KMS-11 (cell line): ENCODE data around the gene GPR183.

Source experiments
- H2AFZ ChIP-seq: fragments of 200-600 bp; sonication (generic); 2 replicates; pipeline ENCODE4 v1.6.1; 2016; ENCODE audit warnings: antibody characterized with exemption, mixed run types, low read depth
- H3K27ac ChIP-seq: fragments of 200-600 bp; sonication (generic); 2 replicates; pipeline ENCODE4 v1.6.1; 2016; ENCODE audit warnings: mild to moderate bottlenecking, mixed run types
- H3K27me3 ChIP-seq: fragments of 200-600 bp; sonication (generic); 2 replicates; pipeline ENCODE4 v1.6.1; 2017; ENCODE audit warnings: mild to moderate bottlenecking, low read depth, mixed run types, moderate library complexity; ENCODE audit not compliant: insufficient read depth
- H3K36me3 ChIP-seq: fragments of 200-600 bp; sonication (generic); 2 replicates; pipeline ENCODE4 v1.6.1; 2017; ENCODE audit warnings: mild to moderate bottlenecking, mixed run types; ENCODE audit not compliant: insufficient read depth
- H3K4me1 ChIP-seq: fragments of 200-600 bp; sonication (generic); 2 replicates; pipeline ENCODE4 v1.6.1; 2016; ENCODE audit warnings: mild to moderate bottlenecking, low read depth, mixed run types; ENCODE audit not compliant: poor library complexity, severe bottlenecking
- H3K4me2 ChIP-seq: fragments of 200-600 bp; sonication (generic); 2 replicates; pipeline ENCODE4 v1.7.0; 2016; ENCODE audit warnings: mild to moderate bottlenecking, mixed run types
- H3K4me3 ChIP-seq: fragments of 200-600 bp; sonication (generic); IDR thresholded peaks from 2 replicates; pipeline ENCODE4 v1.6.1; 2017; ENCODE audit warnings: low read depth, low read length, mixed read lengths; ENCODE audit not compliant: insufficient read depth
- H3K79me2 ChIP-seq: fragments of 200-600 bp; sonication (generic); 2 replicates; pipeline ENCODE4 v1.6.1; 2016; ENCODE audit warnings: low read depth, mixed run types; ENCODE audit not compliant: insufficient read depth
- H3K9ac ChIP-seq: fragments of 200-600 bp; sonication (generic); 2 replicates; pipeline ENCODE4 v1.6.1; 2016; ENCODE audit warnings: mild to moderate bottlenecking, mixed run types
- H4K20me1 ChIP-seq: fragments of 200-600 bp; sonication (generic); 2 replicates; pipeline ENCODE4 v1.6.1; 2016; ENCODE audit warnings: mild to moderate bottlenecking, mixed run types; ENCODE audit not compliant: insufficient read depth
- TF ChIP-seq, protein P1 (sequence below): fragments of 200-600 bp; sonication (generic); conservative IDR thresholded peaks from 2 replicates; pipeline ENCODE4 v1.6.1; 2017; ENCODE audit warnings: low read depth, mild to moderate bottlenecking, antibody characterized with exemption, low read length, moderate library complexity, mixed read lengths

The GPR183 gene

DNA sequence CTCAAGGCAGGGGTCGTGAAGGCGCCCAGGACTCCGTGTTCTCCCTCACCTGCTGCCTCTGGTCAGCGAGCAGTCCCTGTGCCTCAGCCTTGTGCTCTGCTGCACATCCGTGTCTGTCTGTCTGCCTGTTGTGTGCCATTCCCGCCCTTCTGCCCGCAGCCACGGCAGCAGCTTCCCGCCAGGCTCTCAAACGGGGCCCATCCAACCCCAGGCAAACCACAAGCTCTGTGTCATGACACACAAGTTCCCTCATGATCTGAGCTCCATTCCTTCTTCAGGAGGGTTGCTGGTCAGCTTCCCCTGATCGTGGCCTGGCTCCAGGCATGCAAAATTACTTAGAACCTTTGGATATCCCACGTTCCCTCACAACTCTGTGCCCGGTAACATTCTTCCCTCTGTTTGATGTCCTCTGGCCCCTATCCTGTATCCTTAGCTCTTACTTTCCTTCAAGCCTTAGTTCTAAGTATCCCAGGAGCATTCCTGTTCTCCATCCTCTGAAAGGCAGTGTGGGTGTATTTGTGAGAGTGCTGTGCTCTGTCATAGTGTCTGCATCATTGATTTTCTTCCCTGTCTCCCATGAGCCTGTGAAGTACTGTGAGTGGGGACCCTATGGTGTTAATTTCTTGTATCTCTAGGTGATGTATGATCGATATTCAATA is 3.2 kb downstream of the GPR183 start:
- H2AFZ ChIP-seq: no peak overlapping the region
- H3K27me3 ChIP-seq: no peaks in the 10 kb centered on the region
- no peak overlapping the region for H3K27ac ChIP-seq
- TF ChIP-seq, protein P1, sequence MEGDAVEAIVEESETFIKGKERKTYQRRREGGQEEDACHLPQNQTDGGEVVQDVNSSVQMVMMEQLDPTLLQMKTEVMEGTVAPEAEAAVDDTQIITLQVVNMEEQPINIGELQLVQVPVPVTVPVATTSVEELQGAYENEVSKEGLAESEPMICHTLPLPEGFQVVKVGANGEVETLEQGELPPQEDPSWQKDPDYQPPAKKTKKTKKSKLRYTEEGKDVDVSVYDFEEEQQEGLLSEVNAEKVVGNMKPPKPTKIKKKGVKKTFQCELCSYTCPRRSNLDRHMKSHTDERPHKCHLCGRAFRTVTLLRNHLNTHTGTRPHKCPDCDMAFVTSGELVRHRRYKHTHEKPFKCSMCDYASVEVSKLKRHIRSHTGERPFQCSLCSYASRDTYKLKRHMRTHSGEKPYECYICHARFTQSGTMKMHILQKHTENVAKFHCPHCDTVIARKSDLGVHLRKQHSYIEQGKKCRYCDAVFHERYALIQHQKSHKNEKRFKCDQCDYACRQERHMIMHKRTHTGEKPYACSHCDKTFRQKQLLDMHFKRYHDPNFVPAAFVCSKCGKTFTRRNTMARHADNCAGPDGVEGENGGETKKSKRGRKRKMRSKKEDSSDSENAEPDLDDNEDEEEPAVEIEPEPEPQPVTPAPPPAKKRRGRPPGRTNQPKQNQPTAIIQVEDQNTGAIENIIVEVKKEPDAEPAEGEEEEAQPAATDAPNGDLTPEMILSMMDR: no peak
- no peaks in the 10 kb centered on the region for H3K79me2 ChIP-seq
- no peak overlapping the region for H3K4me3 ChIP-seq
- no peaks in the 10 kb centered on the region for H3K4me1 ChIP-seq
- H3K36me3 ChIP-seq: no peaks in the 10 kb centered on the region
- H4K20me1 ChIP-seq: no peaks in the 10 kb centered on the region
- H3K9ac ChIP-seq: no peak overlapping the region
- H3K4me2 ChIP-seq: no peak overlapping the region

DNA sequence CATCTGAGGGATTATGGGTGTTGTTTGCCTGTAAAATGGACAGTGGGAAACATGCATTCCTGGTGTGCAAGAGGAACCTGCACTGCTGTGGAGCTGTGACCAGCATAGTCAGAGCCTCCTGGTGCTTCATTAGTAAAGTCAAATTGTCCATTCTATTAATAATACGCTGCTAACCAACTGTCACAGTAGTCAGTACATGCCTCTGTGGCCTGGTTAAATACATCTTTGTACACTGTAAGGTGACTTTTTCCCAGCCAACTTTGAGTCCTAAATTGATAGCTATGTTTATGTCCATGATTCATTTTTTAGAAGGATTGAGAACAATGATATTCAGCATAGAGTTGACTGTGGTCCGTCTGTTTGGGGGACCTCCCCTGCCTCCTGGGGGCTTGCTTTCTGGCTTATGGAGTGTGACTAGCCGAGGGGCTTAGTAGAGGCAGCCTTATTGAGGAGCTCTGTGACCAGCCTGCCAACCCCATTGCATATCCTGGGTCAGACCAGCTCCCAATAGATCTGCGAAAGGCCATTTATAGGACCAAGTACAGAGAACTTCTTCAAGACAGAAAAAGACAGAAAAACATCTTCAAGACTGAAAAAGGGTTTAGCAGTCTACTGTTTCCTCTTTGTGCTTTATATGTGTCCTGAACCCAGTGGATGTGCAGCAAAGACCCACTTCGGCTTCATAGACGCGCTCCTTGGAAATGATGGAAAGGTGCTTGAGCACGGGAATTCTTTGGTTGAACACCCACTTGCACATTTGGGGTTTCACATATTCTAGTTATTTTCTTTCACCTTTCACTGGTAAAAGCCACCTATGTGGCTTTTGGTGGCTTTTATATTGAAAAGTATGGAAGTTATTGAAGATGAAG is 4.3 kb downstream of the GPR183 start:
- H3K27ac ChIP-seq: no peak overlapping the region
- no peak overlapping the region for H3K4me2 ChIP-seq
- no peak overlapping the region for H2AFZ ChIP-seq
- no peaks in the 10 kb centered on the region for H3K4me1 ChIP-seq
- H3K27me3 ChIP-seq: no peaks in the 10 kb centered on the region
- no peaks in the 10 kb centered on the region for H4K20me1 ChIP-seq
- no peak overlapping the region for H3K9ac ChIP-seq
- no peak overlapping the region for H3K4me3 ChIP-seq
- TF ChIP-seq, protein P1: no peak
- no peaks in the 10 kb centered on the region for H3K79me2 ChIP-seq
- no peaks in the 10 kb centered on the region for H3K36me3 ChIP-seq

DNA sequence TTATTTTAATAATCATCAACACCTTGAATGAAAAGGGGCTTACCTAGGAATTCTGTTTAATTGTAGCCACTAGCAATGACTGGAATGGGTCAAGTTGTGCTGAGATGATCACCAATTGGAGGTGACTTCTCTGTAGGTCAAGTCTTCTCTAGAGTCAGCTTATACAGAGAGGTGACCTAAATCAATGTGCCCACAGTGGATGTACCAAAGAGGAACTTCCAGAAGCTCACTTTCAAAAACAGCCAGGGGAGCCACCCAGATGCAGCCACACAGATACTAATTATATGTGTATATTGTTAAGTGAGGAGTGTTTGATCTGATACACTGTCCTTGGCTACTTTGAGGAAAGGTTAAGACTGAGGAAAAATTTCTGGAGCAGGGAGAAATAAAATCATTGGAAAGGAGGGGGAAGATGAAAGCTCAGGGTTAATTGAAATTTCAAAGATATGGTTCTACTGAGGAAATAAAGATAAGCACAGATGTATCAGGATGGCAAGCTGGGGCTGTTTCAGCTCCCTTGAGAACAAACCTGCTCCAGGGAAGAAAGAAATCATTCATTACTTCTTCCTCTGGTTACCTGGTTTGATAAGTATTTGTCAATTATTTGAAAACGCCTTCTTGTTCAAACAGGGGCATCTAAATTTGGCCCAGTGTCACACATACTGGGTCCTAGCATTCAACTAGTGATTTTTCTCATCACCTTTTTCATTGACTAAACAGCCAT is 5.1 kb downstream of the GPR183 start:
- no peaks in the 10 kb centered on the region for H4K20me1 ChIP-seq
- H2AFZ ChIP-seq: no peak overlapping the region
- no peaks in the 10 kb centered on the region for H3K27me3 ChIP-seq
- H3K9ac ChIP-seq: no peak overlapping the region
- TF ChIP-seq, protein P1: no peak
- H3K36me3 ChIP-seq: no peaks in the 10 kb centered on the region
- no peaks in the 10 kb centered on the region for H3K4me1 ChIP-seq
- H3K4me2 ChIP-seq: no peak overlapping the region
- no peak overlapping the region for H3K4me3 ChIP-seq
- no peak overlapping the region for H3K27ac ChIP-seq
- H3K79me2 ChIP-seq: no peaks in the 10 kb centered on the region

DNA sequence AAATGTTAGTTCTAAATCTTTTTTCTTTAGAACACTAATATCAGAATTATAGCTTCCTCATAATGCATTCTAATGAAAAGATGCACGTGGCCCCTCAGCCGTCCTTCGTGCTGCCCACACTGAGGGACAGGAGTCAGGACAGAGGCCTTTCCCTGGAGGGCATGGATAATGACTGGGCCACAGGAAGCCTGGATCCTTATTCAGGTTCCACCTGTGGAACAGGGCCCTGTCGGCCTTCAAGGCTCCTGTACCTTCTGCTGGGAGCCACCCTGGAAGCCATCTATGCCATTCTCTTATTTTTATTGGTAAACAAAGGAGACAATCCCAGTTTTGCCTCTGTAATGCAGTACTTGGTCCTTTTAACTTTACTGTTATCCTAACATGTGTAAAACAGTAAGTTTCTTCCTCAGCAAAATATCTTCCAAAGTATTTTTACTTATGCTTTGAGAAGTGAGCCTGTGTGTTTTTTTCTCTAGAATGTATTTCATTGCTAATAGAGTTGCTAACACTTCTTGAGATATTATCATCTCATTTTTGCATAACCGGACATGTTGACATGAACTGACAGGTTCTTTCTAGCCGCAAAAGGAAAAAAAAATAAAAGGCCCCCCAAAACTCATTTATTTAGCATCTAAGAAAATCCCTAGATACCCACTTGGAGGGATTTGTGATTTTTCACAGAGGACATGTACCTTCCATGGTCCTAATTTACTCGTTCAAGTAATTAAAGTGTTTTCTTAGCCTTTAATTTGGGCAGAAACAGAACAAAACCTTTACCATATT is 6.0 kb downstream of the GPR183 start:
- Histone ChIP-seq H3K36me3 (no peaks in the 10 kb centered on the region), H3K27ac (no peak overlapping the region), H3K27me3 (no peaks in the 10 kb centered on the region), H3K4me1 (no peaks in the 10 kb centered on the region), H4K20me1 (no peaks in the 10 kb centered on the region), H3K9ac (no peak overlapping the region), H2AFZ (no peak overlapping the region), H3K4me3 (no peak overlapping the region), H3K4me2 (no peak overlapping the region), H3K79me2 (no peaks in the 10 kb centered on the region)
- TF ChIP-seq, protein P1: no peak
